ENCODE measurements around the gene SERINC2.
A peak's percentile ranks its signal among the peaks of the same experiment; 100 is the strongest.

DNA sequence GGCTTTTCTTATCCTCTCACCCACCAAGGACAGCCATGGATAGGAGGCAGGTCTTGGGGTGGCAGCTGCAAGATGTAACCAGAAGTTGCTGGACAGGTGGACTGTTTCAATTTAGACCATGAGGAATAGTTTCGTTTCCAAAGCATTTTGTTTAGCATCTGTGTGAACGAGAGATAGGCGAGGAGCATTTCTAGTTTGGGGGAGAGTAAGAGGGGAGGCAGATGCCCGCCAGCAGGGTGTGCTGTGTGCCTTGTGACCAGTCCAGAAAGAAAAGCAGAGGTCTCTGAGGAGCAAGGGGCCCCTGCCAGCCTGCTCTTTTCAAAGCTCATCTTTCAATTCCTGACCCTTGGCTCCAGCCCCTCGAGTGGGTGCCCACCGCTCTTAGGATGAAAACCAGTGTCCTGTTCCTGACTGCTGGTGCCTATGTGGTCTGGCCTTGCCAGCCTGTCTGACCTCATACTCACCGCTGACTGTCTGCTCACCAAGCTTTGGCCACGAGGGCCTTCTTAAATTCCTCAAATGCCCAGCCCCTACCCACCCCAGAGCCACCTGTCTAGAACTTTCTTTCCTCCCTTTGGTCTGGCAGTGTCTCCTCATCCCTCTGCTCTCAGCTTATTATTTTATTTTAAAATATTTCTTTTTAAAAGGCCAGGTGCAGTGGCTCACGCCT is 8.5 kb downstream of the SERINC2 start:
- TF ChIP-seq POLR2A (IDR thresholded peaks at IDR 0.05) = no peak
- TF ChIP-seq EP300 (IDR thresholded peaks at IDR 0.05; ENCODE audit: low read depth) = no peak
- TF ChIP-seq, protein P1, sequence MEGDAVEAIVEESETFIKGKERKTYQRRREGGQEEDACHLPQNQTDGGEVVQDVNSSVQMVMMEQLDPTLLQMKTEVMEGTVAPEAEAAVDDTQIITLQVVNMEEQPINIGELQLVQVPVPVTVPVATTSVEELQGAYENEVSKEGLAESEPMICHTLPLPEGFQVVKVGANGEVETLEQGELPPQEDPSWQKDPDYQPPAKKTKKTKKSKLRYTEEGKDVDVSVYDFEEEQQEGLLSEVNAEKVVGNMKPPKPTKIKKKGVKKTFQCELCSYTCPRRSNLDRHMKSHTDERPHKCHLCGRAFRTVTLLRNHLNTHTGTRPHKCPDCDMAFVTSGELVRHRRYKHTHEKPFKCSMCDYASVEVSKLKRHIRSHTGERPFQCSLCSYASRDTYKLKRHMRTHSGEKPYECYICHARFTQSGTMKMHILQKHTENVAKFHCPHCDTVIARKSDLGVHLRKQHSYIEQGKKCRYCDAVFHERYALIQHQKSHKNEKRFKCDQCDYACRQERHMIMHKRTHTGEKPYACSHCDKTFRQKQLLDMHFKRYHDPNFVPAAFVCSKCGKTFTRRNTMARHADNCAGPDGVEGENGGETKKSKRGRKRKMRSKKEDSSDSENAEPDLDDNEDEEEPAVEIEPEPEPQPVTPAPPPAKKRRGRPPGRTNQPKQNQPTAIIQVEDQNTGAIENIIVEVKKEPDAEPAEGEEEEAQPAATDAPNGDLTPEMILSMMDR (IDR thresholded peaks at IDR 0.05) = peak in 3 of 5 experiments; percentile 14 to 21 (median 15)
- no peak for TF ChIP-seq POLR2AphosphoS5 (IDR thresholded peaks at IDR 0.05)

Measured in transverse colon (tissue), 4 donors.